Activated T-cell treated with anti-CD3 and anti-CD28 coated beads, Interleukin-2, amount 50 U/mL, for 48 hours (primary cell): ENCODE results near the gene ZNF234.
A peak's percentile ranks its signal among the peaks of the same experiment; 100 is the strongest.
"Not testable (repeated sequence)": the region's sequence is repeated elsewhere in the genome, so short reads cannot be mapped to it uniquely, and the experiment has no call there.

Experiments
- DNase-seq, 2 experiments: peaks; one replicate each; pipeline ENCODE4 v3.0.0-alpha.2; 2020

ZNF234 gene

DNA sequence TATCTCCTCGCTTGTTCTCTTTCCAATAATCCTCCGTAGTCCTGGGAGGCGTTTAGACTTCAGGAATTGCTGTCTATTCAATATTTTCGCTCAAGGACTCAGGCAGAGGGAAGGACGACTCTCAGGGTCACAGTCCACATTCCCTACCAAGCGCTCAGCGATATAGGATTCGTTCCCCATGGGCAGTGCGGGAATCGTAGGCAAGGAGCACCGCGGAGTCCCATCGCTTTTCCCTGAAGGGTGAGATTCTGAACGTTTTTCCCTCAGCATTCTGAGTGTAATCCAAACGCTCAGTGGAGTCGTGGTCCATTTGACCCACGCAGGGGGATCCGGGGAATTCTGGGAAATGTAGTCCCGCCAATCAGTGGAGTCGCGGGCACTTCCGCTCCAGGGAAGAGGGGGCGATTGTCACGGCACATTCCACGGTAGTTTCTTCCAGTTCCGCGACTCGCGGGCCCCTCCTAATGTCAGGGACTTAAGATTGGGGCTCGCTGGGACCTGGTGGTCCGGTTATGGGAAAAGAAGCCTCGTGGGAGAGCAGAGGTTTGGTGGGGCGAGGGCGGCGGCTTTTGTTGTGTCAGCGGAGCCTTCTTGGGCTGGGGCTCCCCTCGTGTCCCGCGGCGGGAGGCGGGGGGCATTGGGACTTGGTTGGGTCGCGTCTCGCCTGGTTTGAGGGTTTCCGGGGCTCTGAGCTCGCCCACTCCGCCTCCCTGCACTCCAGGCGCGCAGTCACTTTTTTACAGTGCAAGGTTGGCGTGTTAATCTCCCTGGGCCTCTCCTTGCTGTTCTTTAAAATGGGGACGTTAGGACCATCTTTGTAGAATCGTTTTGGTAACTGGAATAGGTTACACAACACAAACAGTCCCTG lies at the start of gene ZNF234:
Gene ZNF234, plus strand, starts transcription at position 364 of the 868 bp plus-strand sequence. CDS start 3,079 bp downstream, outside the sequence.
- DNase-seq = peak; percentile 79 to 80

DNA sequence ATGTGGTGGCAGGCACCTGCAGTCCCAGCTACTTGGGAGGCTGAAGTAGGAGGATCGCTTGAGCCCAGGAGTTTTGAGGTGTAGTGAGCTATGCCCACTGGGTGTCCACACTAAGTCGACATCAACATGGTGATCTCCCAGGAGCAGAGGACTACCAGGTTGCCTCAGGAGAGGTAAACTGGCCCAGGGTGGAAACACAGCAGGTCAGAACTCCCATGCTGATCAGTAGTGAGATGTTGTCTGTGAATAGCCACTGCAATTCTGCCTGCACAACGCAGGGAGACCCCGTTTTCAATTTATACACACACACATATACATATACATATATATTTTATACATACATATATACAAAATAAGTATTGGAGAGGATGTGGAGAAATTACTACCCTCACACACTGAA lies 49.2 kb upstream of the ZNF234 start:
- DNase-seq = no peak

DNA sequence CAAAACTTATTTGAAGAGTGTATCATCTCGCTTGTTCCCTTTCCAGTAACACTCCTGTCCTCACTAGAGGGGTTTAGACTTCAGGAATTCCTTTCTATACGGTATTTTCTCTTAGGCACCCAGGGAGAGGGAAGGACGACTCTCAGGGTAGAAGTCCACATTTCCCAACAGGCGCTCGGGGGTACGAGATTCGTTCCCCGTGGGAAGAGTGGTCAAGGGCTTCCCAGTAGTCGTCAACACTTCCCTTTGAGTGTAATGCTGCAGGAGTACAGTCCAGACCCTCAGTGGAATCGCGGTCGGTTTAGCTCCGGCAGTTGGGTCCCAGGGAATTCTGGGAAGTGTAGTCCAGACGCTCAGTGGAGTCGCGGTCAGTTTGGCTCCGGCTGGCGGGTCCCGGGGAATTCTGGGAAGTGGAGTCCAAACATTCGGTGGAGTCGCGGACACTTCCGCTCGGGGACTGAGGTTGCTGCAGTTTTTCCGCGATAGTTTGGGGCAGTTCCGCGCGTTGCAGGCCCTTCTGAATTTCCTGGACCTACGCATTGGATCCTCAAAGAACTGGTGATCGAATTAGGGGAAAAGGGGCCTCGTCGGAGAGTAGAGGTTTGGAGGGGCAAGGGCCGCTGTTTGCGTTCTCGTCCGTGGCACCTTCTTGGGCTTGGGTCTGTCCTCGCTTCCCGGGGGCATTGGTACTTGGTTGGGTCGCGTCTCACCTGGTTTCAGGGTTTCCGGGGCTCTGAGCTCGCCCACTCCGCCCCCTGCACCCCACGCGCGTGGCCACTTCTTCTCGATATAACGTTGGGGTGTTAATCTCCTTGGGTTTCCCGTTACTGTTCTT lies 47.2 kb upstream of the ZNF234 start, which contains the start of gene ZNF224:
Gene ZNF224, plus strand, starts transcription at position 431 of the 835 bp plus-strand sequence. CDS start 3,513 bp downstream, outside the sequence.
- peak; percentile 87 to 88 for DNase-seq

GRCh38 chr19:44107751-44108150 lies 33.6 kb upstream of the ZNF234 start:
- DNase-seq = no peak

- DNase-seq = no peak
Measured at GRCh38 chr19:44109458-44109857, 31.9 kb upstream of the ZNF234 start.

DNA sequence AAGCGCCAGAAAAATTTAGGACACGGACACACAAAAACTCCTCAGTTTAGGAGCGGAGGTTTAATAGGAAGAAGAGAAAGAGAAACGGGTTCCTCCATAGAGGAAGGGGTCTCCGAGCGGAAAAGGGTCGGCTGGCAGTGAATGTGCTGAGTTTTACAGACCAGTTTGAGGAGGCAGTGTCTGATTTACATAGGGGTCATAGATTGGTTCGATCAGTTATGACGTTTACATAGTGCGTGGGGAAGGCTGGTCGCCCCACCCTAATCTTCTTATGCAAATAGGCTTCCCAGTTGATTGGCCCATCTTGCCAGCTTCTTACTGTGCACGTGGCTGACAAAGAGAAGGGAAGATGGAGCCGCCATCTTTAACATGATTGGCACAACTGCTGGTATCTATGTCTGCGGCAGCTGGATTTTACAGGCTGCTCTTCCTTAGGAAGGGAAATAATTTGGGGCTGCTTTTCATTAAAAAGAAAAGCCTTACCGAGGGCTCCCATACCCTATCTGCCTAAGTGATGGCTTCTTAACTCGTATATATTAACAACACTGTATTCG lies 29.4 kb upstream of the ZNF234 start:
- DNase-seq = peak in 1 of 2 experiments; percentile 24

DNA sequence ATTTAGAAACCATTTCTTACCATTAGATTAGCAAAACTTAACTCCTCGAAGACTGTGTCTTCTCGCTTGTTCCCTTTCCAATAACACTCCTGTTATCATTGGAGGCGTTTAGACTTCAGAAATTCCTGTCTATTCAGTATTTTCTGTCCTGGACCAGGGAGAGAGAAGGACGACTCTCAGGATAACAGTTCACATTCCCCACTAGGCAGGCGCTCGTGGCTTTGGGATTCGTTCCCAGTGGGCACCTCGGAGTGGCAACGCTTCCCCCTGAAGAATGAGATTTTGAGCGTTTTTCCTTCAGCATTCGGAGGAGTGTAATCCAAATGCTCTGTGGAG lies 28.6 kb upstream of the ZNF234 start:
- no peak for DNase-seq

DNA sequence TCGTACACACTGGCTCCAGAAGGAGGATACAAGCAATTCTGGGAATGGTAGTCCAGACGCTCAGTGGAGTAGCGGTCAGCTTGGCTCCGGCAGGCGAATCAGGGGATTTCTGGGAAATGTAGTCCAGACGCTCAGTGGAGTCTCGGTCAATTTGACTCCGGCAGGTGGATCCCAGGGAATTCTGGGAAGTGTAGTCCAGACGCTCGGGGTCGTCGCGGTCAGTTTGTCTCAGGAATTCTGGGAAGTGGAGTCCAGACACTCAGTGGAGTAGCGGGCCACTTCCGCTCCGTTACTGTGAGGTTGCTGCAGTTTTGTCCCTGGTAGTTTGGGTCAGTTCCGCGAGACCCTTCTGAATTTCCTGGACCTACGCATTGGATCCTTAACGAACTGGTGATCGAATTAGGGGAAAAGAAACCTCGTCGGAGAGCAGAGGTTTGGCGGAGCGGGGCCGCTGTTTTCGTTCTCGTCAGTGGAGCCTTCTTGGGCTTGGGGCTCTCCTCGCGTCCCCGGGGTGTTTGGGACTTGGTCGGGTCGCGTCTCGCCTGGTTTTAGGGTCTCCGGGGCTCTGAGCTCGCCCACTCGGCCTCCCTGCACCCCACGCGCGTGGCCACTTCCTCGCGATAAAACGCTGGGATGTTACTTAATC lies 28.1 kb upstream of the ZNF234 start, which contains the start of gene ZNF225:
Gene ZNF225, plus strand, starts transcription at position 262 of the 646 bp plus-strand sequence. CDS start 2,429 bp downstream, outside the sequence.
- peak; percentile 84 to 88 for DNase-seq

GRCh38 chr19:44113784-44114390 lies 27.5 kb upstream of the ZNF234 start:
- peak; percentile 33 to 36 for DNase-seq

DNA sequence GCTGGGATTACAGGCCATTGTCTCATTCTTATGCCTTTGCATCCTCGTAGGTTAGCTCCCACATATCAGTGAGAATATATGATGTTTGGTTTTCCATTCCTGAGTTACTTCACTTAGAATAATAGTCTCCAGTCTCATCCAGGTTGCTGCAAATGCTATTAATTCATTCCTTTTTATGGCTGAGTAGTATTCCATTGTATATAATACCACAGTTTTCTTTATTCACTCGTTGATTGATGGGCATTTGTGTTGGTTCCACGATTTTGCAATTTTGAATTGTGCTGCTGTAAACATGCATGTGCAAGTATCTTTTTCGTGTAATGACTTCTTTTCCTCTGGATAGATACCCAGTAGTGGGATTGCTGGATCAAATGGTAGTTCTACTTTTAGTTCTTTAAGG lies 20.2 kb upstream of the ZNF234 start:
- DNase-seq = not testable (repeated sequence)

DNA sequence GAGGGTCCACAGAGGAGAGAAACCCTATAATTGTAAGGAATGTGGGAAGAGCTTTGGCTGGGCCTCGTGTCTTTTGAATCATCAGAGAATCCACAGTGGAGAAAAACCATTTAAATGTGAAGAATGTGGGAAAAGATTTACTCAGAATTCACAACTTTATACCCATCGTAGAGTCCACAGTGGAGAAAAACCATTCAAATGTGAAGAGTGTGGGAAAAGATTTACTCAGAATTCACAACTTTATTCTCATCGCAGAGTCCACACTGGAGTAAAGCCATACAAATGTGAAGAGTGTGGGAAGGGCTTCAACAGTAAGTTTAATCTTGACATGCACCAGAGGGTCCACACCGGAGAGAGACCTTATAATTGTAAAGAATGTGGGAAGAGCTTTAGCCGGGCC lies 9.4 kb upstream of the ZNF234 start:
- no peak for DNase-seq

- DNase-seq = peak in 1 of 2 experiments; percentile 42
Measured at GRCh38 chr19:44142059-44142433, 692 bp downstream of the ZNF234 start.

GRCh38 chr19:44149776-44150175 lies 8.4 kb downstream of the ZNF234 start:
- DNase-seq = no peak

- no peak for DNase-seq
Measured at GRCh38 chr19:44151491-44151890, 10.1 kb downstream of the ZNF234 start.

- no peak for DNase-seq
Measured at GRCh38 chr19:44156475-44156874, 15.1 kb downstream of the ZNF234 start.

DNA sequence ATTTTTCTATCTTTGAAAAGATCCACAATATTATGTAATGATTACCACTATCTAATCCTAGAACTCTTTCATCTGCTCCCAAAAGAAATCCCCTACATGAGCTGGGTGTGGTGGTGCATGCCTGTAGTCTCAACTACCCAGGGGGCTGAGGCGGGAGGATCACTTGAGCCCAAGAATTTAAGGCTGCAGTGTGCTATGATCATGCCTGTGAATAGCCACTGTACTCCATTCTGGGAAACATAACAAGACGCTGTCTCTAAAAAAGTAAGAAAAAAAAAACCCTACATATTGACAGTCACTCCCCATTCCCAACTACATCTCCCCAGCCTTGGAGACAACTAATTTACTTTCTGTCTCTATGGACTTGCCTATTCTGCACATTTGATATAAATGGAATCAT lies 22.4 kb downstream of the ZNF234 start:
- DNase-seq = no peak

DNA sequence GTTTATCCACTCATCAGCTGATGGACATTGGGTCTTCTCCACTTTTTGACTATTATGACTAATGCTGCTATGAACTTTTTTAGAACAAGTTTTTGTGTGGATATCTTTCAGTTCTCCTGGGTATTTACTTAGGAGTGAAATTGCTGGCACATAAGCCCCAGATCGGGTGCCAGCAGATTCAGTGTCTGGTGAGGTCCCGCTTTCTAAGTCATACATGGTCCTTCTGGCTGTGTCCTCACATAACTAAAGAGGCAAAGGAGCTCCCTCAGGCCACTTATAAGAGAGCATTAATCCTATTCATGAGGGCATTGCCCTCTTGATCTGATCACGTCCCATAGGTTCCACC lies 22.9 kb downstream of the ZNF234 start:
- DNase-seq = no peak

DNA sequence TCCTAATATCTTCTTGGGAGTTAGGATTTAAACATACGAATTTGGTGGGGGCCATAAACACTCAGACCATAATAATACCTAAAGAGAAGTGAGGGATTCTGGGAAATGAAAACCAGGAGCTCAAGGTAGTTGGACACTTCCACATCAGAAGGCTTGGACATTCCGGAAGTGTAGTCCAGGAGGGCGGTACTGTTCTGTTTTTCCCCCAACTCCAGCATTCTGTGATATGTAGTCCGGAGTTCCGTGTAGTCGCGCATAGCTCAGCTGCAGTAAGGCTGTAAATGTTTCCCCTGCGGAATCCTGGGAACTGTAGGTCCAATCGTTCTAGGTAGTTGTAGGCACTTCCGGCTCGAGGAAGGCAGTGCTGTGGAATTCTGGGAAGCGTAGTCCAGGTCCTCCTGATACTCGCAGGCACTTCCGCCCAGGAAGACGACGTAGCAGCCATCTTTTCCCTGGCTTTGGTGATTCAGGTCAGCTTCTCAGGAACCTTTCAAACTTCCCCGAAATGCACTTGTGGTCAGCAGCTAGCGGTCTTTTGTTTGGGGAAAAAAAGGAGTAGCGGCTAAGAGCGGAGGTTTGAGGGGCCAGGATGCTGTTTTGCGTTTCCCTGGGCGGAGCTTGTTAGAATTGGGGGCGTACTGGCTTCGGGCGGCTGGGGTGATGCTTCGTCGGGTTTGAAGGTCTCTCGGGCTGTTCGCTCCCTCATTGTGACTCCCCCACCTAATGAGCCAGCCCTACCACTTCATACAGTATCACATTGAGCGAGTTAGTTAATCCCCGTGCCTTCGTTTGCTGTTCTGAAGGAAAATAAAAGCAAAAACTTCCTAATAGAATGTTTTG lies 23.5 kb downstream of the ZNF234 start, which contains the start of gene ZNF226:
Gene ZNF226, plus strand, starts transcription at position 428 of the 840 bp plus-strand sequence. CDS start 4,981 bp downstream, outside the sequence.
- peak; percentile 84 for DNase-seq

GRCh38 chr19:44170660-44171059 lies 29.3 kb downstream of the ZNF234 start:
- DNase-seq = not testable (repeated sequence)

DNA sequence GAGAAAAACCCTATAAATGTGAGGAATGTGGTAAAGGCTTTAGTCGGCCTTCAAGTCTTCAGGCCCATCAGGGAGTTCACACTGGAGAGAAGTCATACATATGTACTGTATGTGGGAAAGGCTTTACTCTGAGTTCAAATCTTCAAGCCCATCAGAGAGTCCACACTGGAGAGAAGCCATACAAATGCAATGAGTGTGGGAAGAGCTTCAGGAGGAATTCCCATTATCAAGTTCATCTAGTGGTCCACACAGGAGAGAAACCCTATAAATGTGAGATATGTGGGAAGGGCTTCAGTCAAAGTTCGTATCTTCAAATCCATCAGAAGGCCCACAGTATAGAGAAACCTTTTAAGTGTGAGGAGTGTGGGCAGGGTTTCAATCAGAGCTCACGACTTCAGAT lies 35.2 kb downstream of the ZNF234 start:
- DNase-seq = no peak

DNA sequence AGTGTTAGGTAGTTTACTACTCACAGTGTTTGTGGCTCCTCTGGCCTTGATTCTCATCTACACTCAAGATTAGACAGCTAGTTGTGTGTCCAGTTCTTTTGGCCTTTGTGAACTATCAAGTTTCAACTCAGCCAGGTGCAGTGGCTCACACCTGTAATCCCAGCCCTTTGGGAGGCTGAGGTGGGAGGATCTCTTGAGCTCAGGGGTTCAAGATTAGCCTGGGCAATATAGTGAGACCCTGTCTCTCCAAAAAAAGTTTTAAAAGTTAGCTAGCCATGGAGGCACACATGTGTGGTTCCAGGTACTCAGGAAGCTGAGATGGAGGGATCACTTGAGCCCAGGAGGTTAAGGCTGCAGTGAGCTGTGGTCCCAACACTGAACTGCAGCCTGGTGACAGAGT lies 39.6 kb downstream of the ZNF234 start:
- DNase-seq = no peak
